ENCODE results near the gene TXNDC11.

Gene TXNDC11

DNA sequence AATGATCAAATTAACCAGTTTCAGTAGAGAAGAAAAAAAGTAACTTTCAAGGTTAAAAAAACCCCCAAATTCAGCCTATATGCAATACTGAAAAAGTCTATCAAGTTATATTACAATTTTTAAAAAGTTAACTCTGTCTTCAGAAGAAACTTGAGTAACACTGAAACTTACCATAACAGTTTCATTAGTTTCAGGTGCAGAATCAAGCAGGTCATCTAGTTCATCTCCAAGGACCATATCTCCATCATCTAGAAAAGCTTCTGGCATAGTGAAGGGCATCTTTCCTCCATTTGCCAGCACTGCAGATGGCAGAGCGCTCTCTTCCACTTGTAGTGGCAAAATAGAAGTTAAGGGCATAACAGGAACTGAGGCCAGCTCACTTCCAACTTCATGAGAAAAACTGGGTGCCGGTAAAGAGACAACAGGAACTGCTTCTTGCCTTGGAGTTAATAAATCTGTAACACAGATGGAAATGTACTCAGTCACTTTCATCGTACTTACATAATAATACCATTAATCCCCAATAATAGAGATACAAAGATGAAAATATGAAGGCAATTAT, 31.5 kb upstream of the TXNDC11 start:
- H3K27me3 ChIP-seq (ENCODE audit: control insufficient read depth, insufficient read depth, low read length) = no peaks in the 10 kb centered on the region
- no peak overlapping the region for H3K4me3 ChIP-seq (ENCODE audit: low read length)
- H3K9ac ChIP-seq (ENCODE audit: low read depth, low read length) = no peak overlapping the region
- H3K4me1 ChIP-seq (ENCODE audit: control insufficient read depth, insufficient read depth, low read length) = no peaks in the 10 kb centered on the region
- no peak overlapping the region for H3K4me2 ChIP-seq (ENCODE audit: low read length)
- H3K36me3 ChIP-seq (ENCODE audit: insufficient read depth, low read length) = peaks cover 67% of the 10 kb centered on the region
- H3K9me3 ChIP-seq (replicated peaks; ENCODE audit: low read length) = no peaks in the 10 kb centered on the region

DNA sequence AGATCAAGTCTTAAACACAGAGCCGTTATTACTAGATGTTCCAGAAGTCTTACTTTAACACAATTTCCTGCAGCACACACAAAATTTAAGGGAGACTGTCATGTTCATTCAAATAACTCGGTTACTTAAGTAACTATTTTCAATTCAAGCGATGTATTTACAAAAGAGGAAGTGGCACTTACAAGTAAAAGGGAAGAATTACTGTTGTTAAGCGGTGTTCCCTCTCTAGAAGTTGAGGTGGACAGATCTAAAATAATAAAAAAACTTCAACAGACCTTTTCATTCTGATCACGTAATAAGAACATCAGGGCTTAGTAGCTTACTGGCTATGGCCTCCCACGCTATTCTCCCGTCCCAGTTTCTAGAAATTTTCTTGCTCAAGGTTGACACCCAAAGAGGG, 26.2 kb upstream of the TXNDC11 start:
- Histone ChIP-seq H3K4me2 (ENCODE audit: low read length) (no peak overlapping the region), H3K9ac (ENCODE audit: low read depth, low read length) (no peak overlapping the region), H3K9me3 (replicated peaks; ENCODE audit: low read length) (no peaks in the 10 kb centered on the region), H3K36me3 (ENCODE audit: insufficient read depth, low read length) (peaks cover 79% of the 10 kb centered on the region), H3K27me3 (ENCODE audit: control insufficient read depth, insufficient read depth, low read length) (no peaks in the 10 kb centered on the region), H3K4me3 (ENCODE audit: low read length) (no peak overlapping the region), H3K4me1 (ENCODE audit: control insufficient read depth, insufficient read depth, low read length) (no peaks in the 10 kb centered on the region)

DNA sequence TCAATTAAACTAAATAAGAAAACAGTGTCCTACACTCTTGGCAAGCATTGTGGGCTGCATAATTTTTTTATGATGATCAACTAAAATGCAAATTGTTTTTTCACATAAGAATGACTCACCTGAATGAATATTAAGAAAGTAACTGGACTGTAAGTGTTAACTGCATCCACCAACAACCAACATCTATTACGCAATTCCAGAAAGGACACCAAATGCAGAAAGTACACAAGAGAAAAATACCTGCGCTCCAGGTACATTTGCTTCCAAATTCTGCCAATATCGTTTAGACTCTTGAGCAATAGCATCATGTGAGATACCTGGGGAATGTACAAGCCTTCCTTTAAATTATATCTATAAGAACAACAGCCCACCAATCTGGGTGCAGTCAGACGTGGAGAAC, 19.8 kb upstream of the TXNDC11 start:
- H3K36me3 ChIP-seq (ENCODE audit: insufficient read depth, low read length) = peaks cover 78% of the 10 kb centered on the region

DNA sequence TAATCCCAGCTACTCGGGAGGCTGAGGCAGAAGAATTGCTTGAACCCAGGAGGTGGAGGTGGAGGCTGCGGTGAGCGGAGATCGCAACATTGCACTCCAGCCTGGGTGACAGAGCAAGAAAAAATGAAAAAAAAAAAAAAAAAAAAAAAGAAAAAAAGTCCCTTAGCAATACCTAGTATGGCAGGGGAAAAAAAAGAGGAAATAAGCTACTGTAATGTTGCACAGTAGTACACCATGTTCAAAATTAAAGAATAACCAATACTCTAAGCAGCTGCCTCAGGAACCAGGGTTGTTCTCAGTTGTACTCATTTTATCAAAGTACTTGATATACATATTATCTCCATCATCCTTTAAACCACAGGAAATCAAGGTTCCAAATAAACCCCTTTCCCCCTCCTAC, 17.3 kb upstream of the TXNDC11 start:
- Histone ChIP-seq H3K4me1 (ENCODE audit: control insufficient read depth, insufficient read depth, low read length) (peaks cover 20% of the 10 kb centered on the region), H3K36me3 (ENCODE audit: insufficient read depth, low read length) (peaks cover 69% of the 10 kb centered on the region)

More for the DNA sequence above, 19.8 kb upstream of the TXNDC11 start:
- Histone ChIP-seq H3K27me3 (ENCODE audit: control insufficient read depth, insufficient read depth, low read length) (no peaks in the 10 kb centered on the region), H3K9me3 (replicated peaks; ENCODE audit: low read length) (no peaks in the 10 kb centered on the region), H3K4me2 (ENCODE audit: low read length) (no peak overlapping the region), H3K4me3 (ENCODE audit: low read length) (no peak overlapping the region), H3K4me1 (ENCODE audit: control insufficient read depth, insufficient read depth, low read length) (peaks cover 8% of the 10 kb centered on the region), H3K9ac (ENCODE audit: low read depth, low read length) (no peak overlapping the region)

DNA sequence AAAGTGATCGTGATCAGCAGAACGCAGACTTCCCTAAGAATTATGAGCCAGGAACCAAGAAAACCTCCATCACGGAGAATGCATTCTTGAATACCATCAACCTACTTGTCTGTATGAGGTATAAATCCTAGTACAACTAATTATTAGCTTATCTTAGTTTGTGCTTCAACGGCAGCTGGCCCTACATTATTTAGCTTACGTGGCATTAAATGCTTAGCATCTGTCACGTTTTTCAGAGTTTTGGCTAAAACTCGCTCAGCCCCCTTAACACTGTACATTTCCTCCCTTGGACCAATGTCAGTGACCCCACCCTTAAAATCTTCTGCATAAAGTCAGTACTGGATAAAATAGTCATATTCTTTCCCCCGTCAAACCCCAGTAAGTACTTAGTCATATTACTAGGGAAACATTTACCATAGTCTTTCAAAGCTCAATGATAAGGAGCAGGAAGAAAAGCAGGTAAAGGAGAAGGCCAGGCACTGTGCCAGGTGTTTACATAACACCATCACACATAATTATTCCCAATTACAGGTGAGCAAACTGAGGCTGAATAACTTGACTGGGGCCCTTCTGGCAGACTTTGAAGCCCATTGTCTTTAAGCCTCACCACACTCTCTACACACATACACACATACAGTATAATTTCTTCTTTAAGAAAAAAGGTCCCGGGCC, 16.6 kb upstream of the TXNDC11 start:
- Histone ChIP-seq H3K27me3 (ENCODE audit: control insufficient read depth, insufficient read depth, low read length) (no peaks in the 10 kb centered on the region), H3K9me3 (replicated peaks; ENCODE audit: low read length) (no peaks in the 10 kb centered on the region), H3K4me2 (ENCODE audit: low read length) (no peak overlapping the region), H3K9ac (ENCODE audit: low read depth, low read length) (no peak overlapping the region), H3K4me1 (ENCODE audit: control insufficient read depth, insufficient read depth, low read length) (peaks cover 20% of the 10 kb centered on the region), H3K4me3 (ENCODE audit: low read length) (no peak overlapping the region), H3K36me3 (ENCODE audit: insufficient read depth, low read length) (peaks cover 67% of the 10 kb centered on the region)

More for the DNA sequence above, 17.3 kb upstream of the TXNDC11 start:
- H3K4me3 ChIP-seq (ENCODE audit: low read length) = no peak overlapping the region
- H3K27me3 ChIP-seq (ENCODE audit: control insufficient read depth, insufficient read depth, low read length) = no peaks in the 10 kb centered on the region
- H3K9me3 ChIP-seq (replicated peaks; ENCODE audit: low read length) = no peaks in the 10 kb centered on the region
- no peak overlapping the region for H3K4me2 ChIP-seq (ENCODE audit: low read length)
- H3K9ac ChIP-seq (ENCODE audit: low read depth, low read length) = no peak overlapping the region

DNA sequence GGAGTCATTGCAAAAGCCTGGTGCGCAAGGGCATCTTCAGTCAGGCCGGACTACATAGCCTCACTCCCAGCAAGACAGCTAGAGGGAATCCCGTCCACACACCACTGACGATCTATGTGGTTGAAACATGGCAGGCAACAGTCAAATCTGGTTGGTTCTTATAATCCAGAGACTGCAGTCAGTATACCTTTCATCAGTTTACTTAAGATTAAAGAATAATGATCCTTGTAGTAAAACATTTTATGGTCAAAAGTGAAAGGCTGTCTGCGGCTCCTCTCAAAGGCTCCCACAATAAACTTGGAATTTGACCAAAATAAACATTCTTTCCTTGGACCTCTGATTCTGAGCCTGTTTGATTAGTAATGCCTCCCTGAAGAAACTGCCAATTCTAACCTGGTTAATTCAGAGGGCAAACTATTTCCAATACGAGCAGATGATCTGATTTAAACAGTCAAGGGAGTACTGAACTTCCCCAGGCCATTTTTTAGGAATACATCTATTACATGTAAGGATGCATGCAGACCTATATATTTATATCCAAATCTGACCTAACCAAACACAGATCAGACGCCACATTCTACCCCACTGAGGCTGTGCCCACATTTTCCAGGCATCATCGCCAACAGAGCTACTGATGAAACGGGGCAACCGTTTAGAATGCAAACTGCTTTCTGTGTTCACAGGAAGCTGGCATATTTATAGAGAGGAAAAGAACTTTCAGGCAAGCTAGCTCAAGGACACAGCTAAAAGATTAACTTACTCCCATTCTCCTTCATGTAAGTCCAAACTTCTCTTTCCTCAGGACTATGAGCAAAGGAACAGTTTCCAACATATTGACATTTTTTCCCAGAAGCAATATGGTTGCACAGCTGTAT, 15.3 kb upstream of the TXNDC11 start:
- H3K4me3 ChIP-seq (ENCODE audit: low read length) = no peak overlapping the region
- H3K27me3 ChIP-seq (ENCODE audit: control insufficient read depth, insufficient read depth, low read length) = no peaks in the 10 kb centered on the region

DNA sequence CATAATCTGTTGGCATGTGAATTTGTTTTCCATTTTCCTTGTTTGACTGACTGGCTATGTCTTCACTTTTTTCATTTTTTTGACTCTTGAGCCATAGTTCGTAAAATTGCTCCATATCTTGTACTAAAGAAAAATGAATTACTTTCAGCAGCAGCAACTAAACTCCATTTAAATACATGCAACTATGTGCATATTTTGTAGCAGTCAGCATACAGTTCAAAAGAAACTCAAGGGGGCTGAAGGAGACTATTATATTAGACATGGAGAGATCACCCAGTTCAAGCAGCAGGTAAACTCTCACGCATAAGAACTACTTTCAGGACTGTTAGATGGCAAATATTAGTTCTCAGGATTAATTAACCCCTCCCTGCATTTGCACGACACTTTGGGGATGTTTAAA, 13.6 kb upstream of the TXNDC11 start:
- Histone ChIP-seq H3K4me3 (ENCODE audit: low read length) (no peak overlapping the region), H3K27me3 (ENCODE audit: control insufficient read depth, insufficient read depth, low read length) (no peaks in the 10 kb centered on the region), H3K36me3 (ENCODE audit: insufficient read depth, low read length) (peaks cover 65% of the 10 kb centered on the region), H3K4me1 (ENCODE audit: control insufficient read depth, insufficient read depth, low read length) (peaks cover 20% of the 10 kb centered on the region), H3K9me3 (replicated peaks; ENCODE audit: low read length) (no peaks in the 10 kb centered on the region), H3K9ac (ENCODE audit: low read depth, low read length) (no peak overlapping the region), H3K4me2 (ENCODE audit: low read length) (no peak overlapping the region)

More for the DNA sequence above, 15.3 kb upstream of the TXNDC11 start:
- Histone ChIP-seq H3K4me2 (ENCODE audit: low read length) (no peak overlapping the region), H3K9ac (ENCODE audit: low read depth, low read length) (no peak overlapping the region), H3K4me1 (ENCODE audit: control insufficient read depth, insufficient read depth, low read length) (peaks cover 20% of the 10 kb centered on the region), H3K36me3 (ENCODE audit: insufficient read depth, low read length) (peaks cover 67% of the 10 kb centered on the region), H3K9me3 (replicated peaks; ENCODE audit: low read length) (no peaks in the 10 kb centered on the region)

DNA sequence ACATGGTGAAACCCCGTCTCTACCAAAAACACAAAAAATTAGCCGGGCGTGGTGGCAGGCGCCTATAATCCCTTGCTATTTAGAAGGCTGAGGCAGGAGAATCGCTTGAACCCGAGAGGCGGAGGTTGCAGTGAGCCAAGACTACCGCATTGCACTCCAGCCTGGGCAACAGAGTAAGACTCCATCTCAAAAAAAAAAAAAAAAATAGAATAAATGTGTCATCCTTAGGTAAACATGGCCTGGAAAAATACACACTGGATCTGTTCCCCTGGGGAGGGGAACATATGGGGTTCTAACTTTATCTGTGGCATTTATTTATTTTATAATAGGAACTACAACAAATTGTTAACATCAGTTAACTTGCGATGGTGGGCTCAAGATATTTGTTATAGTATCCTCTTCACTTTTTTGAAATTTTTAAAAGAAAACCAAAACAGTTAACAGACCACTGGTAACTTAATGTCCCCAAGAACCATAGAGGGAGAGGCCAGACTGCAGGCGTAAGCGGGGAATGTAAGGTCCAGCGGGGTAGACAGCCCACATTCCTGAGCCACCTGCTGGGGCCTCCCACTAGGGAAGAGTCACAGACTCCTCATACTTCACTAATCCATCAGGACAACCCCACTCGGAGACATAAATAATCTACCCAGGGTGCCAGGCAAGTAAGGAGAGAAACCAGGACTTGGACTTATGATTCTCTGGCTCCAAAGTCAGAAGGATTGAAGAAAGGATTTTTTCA, 12.5 kb upstream of the TXNDC11 start:
- Histone ChIP-seq H3K4me3 (ENCODE audit: low read length) (no peak overlapping the region), H3K9me3 (replicated peaks; ENCODE audit: low read length) (no peaks in the 10 kb centered on the region), H3K4me2 (ENCODE audit: low read length) (no peak overlapping the region), H3K4me1 (ENCODE audit: control insufficient read depth, insufficient read depth, low read length) (peaks cover 20% of the 10 kb centered on the region), H3K36me3 (ENCODE audit: insufficient read depth, low read length) (peaks cover 65% of the 10 kb centered on the region), H3K9ac (ENCODE audit: low read depth, low read length) (no peak overlapping the region), H3K27me3 (ENCODE audit: control insufficient read depth, insufficient read depth, low read length) (no peaks in the 10 kb centered on the region)

DNA sequence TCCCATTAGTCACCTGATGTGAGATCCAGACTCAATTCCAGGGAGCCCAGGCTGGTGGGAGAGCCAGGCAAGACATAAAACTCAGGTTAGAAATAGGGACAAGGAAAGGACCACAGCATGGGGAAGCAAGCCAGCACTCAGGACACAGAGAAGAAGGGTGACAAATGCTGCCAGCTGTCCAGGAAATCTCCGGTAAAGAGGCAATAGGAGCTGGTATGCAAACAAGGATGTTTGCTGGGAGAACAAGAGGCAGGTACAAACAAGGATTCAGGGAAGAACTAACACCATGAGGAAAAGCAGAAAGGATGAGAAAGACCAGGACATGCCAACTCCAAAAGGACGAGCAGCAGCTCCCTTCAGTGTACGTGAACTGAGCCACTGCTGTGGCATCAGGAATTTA, 10.2 kb upstream of the TXNDC11 start:
- no peak overlapping the region for H3K4me3 ChIP-seq (ENCODE audit: low read length)
- no peaks in the 10 kb centered on the region for H3K9me3 ChIP-seq (replicated peaks; ENCODE audit: low read length)
- H3K4me2 ChIP-seq (ENCODE audit: low read length) = no peak overlapping the region
- H3K4me1 ChIP-seq (ENCODE audit: control insufficient read depth, insufficient read depth, low read length) = peaks cover 14% of the 10 kb centered on the region
- no peaks in the 10 kb centered on the region for H3K27me3 ChIP-seq (ENCODE audit: control insufficient read depth, insufficient read depth, low read length)
- H3K36me3 ChIP-seq (ENCODE audit: insufficient read depth, low read length) = peaks cover 67% of the 10 kb centered on the region
- no peak overlapping the region for H3K9ac ChIP-seq (ENCODE audit: low read depth, low read length)

DNA sequence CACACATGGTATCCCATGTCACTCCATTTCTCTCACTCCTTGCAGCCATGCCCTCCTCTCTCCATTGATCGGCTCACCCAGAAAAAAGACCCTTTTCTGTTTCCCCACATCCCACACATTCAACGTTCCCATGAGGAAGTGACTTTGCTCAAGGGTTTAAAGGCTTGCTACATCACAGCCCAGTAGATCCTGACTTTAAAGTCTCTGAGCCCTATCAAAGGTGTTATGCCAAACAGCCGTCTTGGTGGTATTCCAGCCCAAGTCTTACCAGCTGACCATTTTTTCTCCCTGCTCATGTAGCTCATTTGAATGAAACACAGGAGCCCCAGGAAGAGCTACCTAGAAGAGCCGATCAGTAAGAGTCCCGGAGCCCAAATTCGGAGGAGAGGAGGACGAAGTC, 7.4 kb upstream of the TXNDC11 start:
- no peak overlapping the region for H3K4me3 ChIP-seq (ENCODE audit: low read length)
- no peaks in the 10 kb centered on the region for H3K27me3 ChIP-seq (ENCODE audit: control insufficient read depth, insufficient read depth, low read length)
- no peak overlapping the region for H3K9ac ChIP-seq (ENCODE audit: low read depth, low read length)
- H3K36me3 ChIP-seq (ENCODE audit: insufficient read depth, low read length) = peaks cover 60% of the 10 kb centered on the region
- H3K4me2 ChIP-seq (ENCODE audit: low read length) = no peak overlapping the region
- H3K9me3 ChIP-seq (replicated peaks; ENCODE audit: low read length) = no peaks in the 10 kb centered on the region
- H3K4me1 ChIP-seq (ENCODE audit: control insufficient read depth, insufficient read depth, low read length) = peaks cover under 1% of the 10 kb centered on the region
